Choroid plexus epithelial cell (primary cell): ENCODE data around the gene FYB1.

Experiments used
- DNase-seq: peaks from one replicate; pipeline ENCODE4 v3.0.0-alpha.2; 2010; ENCODE audit warnings: low read depth
- H3K4me3 ChIP-seq: 2 replicates; pipeline ENCODE4 v1.5.1; 2011; ENCODE audit warnings: low read depth, mild to moderate bottlenecking, control low read depth, low read length, moderate library complexity
- TF ChIP-seq, protein P1 (sequence below): conservative IDR thresholded peaks from 2 replicates; pipeline ENCODE4 v1.5.1; 2011; ENCODE audit warnings: low read depth, mild to moderate bottlenecking, control low read depth, inconsistent platforms, low read length, moderate library complexity

The FYB1 gene

DNA sequence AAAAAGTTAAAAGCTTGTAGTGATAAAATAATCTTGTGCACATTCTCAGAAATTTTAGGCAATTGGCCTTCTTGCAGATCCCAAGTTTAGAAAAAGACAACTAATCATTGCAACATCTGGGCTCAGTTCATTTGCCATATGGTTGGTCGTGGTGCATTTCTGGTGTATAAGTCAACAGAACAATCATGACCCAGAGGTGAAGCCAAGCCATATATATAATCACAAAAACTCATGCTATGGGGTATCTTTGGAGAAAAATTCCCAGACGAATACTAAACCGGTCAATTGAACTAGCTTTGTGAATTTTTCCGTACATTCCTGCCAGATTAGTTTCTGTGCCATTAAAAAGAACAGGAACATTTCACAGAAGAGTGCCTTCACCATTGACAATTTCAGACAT, 50.3 kb downstream of the FYB1 start:
- TF ChIP-seq, protein P1, sequence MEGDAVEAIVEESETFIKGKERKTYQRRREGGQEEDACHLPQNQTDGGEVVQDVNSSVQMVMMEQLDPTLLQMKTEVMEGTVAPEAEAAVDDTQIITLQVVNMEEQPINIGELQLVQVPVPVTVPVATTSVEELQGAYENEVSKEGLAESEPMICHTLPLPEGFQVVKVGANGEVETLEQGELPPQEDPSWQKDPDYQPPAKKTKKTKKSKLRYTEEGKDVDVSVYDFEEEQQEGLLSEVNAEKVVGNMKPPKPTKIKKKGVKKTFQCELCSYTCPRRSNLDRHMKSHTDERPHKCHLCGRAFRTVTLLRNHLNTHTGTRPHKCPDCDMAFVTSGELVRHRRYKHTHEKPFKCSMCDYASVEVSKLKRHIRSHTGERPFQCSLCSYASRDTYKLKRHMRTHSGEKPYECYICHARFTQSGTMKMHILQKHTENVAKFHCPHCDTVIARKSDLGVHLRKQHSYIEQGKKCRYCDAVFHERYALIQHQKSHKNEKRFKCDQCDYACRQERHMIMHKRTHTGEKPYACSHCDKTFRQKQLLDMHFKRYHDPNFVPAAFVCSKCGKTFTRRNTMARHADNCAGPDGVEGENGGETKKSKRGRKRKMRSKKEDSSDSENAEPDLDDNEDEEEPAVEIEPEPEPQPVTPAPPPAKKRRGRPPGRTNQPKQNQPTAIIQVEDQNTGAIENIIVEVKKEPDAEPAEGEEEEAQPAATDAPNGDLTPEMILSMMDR = no peak
- DNase-seq = peak; percentile 27
- H3K4me3 ChIP-seq = no peak overlapping the region

- no peak overlapping the region for H3K4me3 ChIP-seq
- TF ChIP-seq, protein P1 = no peak
Measured at GRCh38 chr5:39167972-39168342, 51.4 kb downstream of the FYB1 start.

GRCh38 chr5:39167141-39167971, 52.0 kb downstream of the FYB1 start:
- peak; percentile 22 for DNase-seq
- TF ChIP-seq, protein P1 = no peak
- no peak overlapping the region for H3K4me3 ChIP-seq

More at GRCh38 chr5:39167972-39168342, 51.4 kb downstream of the FYB1 start:
- DNase-seq = no peak

DNA sequence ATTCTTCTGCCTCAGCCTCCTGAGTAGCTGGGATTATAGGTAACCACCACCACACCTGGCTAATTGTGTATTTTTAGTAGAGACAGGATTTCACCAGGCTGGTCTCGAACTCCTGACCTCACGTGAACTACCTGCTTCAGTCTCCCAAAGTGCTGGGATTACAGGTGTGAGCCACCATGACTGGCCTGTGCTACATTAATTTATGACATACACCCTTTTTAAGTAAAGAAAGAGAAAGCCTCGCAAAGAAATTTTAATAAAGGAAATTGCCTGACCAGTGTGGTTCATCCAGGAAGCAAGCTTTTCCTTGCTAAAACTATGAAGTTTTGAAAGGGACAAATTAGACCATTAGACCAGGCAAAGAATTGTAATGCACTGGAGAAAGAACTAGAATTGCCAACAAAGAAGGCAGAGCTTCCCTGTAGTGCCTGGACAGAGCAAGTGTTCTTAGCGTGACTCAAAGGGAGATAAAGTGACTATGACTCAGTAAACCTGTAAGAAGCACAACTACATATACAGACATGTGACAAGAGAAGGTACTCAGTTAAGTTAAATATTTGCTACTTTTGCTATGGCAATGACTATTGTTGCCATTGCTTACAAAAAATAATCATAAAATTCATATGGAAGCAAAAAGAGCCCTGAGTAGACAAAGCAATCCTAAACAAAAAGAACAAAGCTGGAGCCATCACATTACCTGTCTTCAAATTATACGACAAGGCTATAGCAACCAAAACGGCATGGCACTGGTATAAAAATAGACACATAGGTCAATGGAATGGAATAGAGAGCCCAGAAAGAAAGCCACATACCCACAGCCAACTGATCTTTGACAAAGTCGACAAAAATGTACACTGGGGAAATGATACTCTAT, 54.6 kb downstream of the FYB1 start:
- TF ChIP-seq, protein P1 = no peak
- DNase-seq = peak; percentile 20
- no peak overlapping the region for H3K4me3 ChIP-seq

GRCh38 chr5:39164016-39164415, 55.3 kb downstream of the FYB1 start:
- no peak for DNase-seq
- no peak overlapping the region for H3K4me3 ChIP-seq
- TF ChIP-seq, protein P1 = no peak

- no peak for DNase-seq
- TF ChIP-seq, protein P1 = no peak
- H3K4me3 ChIP-seq = no peak overlapping the region
Measured at GRCh38 chr5:39161578-39161977, 57.8 kb downstream of the FYB1 start.
